Neural cell (in vitro differentiated cells): Measurements from ENCODE around the gene SRCIN1. TPM values are rescaled to one million over a fixed set of nuclear protein-coding genes. Genes with fewer than 3 reads are reported as not detected.

Experiments used
- H2AFZ ChIP-seq: fragments of 200-600, 300-800 bp; sonication (generic), shearing (Covaris generic); 2 replicates; pipeline ENCODE4 v1.6.0; 2014; ENCODE audit warnings: low read depth, mild to moderate bottlenecking, antibody characterized with exemption, low read length, moderate library complexity
- H3F3A ChIP-seq: fragments of 200-600 bp; shearing (Covaris generic); 2 replicates; pipeline ENCODE4 v1.6.1; 2016; ENCODE audit warnings: mild to moderate bottlenecking, moderate library complexity, mixed read lengths, antibody characterized with exemption, low read length; ENCODE audit not compliant: insufficient read depth, poor library complexity, severe bottlenecking
- H3K27ac ChIP-seq: fragments of 200-600, 300-800 bp; sonication (generic), shearing (Covaris generic); 2 replicates; pipeline ENCODE4 v1.5.1; 2014; ENCODE audit warnings: mild to moderate bottlenecking, low read length, moderate library complexity
- H3K27me3 ChIP-seq: fragments of 300-800, 200-600 bp; sonication (generic), shearing (Covaris generic); 2 replicates; pipeline ENCODE4 v1.6.0; 2014; ENCODE audit warnings: mild to moderate bottlenecking, low read depth, low read length, moderate library complexity; ENCODE audit not compliant: insufficient read depth
- H3K36me3 ChIP-seq: fragments of 300-800, 200-600 bp; sonication (generic), shearing (Covaris generic); 2 replicates; pipeline ENCODE4 v1.5.1; 2014; ENCODE audit warnings: mild to moderate bottlenecking, antibody characterized with exemption, low read length, moderate library complexity; ENCODE audit not compliant: insufficient read depth
- H3K4me2 ChIP-seq: fragments of 300-800, 200-600 bp; sonication (generic), shearing (Covaris generic); 2 replicates; pipeline ENCODE4 v1.6.0; 2014; ENCODE audit warnings: mild to moderate bottlenecking, low read length
- H3K4me3 ChIP-seq: fragments of 300-800, 200-600 bp; sonication (generic), shearing (Covaris generic); 2 replicates; pipeline ENCODE4 v1.5.1; 2014; ENCODE audit warnings: mild to moderate bottlenecking, low read length, moderate library complexity
- H3K79me2 ChIP-seq: fragments of 200-600 bp; shearing (Covaris generic); replicated peaks from 2 replicates; pipeline ENCODE4 v1.6.0; 2014; ENCODE audit warnings: mild to moderate bottlenecking, low read length, moderate library complexity; ENCODE audit not compliant: insufficient read depth
- H3K9ac ChIP-seq: fragments of 300-800, 200-600 bp; sonication (generic), shearing (Covaris generic); 2 replicates; pipeline ENCODE4 v1.6.1; 2016; ENCODE audit warnings: mild to moderate bottlenecking, low read length, mixed read lengths
- H3K9me2 ChIP-seq: fragments of 200-600 bp; shearing (Covaris generic); 2 replicates; pipeline ENCODE4 v1.6.1; 2016; ENCODE audit warnings: mild to moderate bottlenecking, low read length, mixed read lengths; ENCODE audit not compliant: insufficient read depth
- H3K9me3 ChIP-seq: fragments of 200-600, 300-800 bp; sonication (generic), shearing (Covaris generic); 2 replicates; pipeline ENCODE4 v1.6.1; 2016; ENCODE audit warnings: mild to moderate bottlenecking, mixed run types, low read length, moderate library complexity, mixed read lengths
- H4K20me1 ChIP-seq: fragments of 200-600 bp; shearing (Covaris generic); 2 replicates; pipeline ENCODE4 v1.6.1; 2016; ENCODE audit warnings: mild to moderate bottlenecking, mixed run types; ENCODE audit not compliant: insufficient read depth
- CTCF ChIP-seq: fragments of 450-650 bp; IDR thresholded peaks from 2 replicates; pipeline ENCODE4 v1.5.1; 2014; ENCODE audit warnings: antibody characterized with exemption, mild to moderate bottlenecking, moderate library complexity; ENCODE audit not compliant: poor library complexity, severe bottlenecking
- EZH2 ChIP-seq: fragments of 200-600, 300-800 bp; shearing (Covaris generic), sonication (generic); IDR thresholded peaks from 2 replicates; pipeline ENCODE4 v1.6.1; 2014; ENCODE audit warnings: antibody characterized with exemption, low read length, borderline replicate concordance, mild to moderate bottlenecking; ENCODE audit not compliant: insufficient read depth, poor library complexity, severe bottlenecking
- MXI1 ChIP-seq: fragments of 450-650 bp; conservative IDR thresholded peaks from 2 replicates; pipeline ENCODE4 v1.6.1; 2014; ENCODE audit warnings: antibody characterized with exemption, mild to moderate bottlenecking; ENCODE audit not compliant: poor library complexity, severe bottlenecking
- POLR2AphosphoS5 ChIP-seq: IDR thresholded peaks from 2 replicates; pipeline ENCODE4 v1.6.1; 2012
- RAD21 ChIP-seq: fragments of 450-650 bp; conservative IDR thresholded peaks from 2 replicates; pipeline ENCODE4 v1.6.1; 2014; ENCODE audit warnings: antibody characterized with exemption, mild to moderate bottlenecking, moderate library complexity
- REST ChIP-seq: IDR thresholded peaks from 2 replicates; pipeline ENCODE4 v1.6.1; 2012; ENCODE audit warnings: borderline replicate concordance
- SMC3 ChIP-seq: fragments of 450-650 bp; conservative IDR thresholded peaks from 2 replicates; pipeline ENCODE4 v1.6.1; 2014; ENCODE audit warnings: antibody characterized with exemption, mild to moderate bottlenecking, moderate library complexity; ENCODE audit not compliant: poor library complexity
- TAF1 ChIP-seq: IDR thresholded peaks from 2 replicates; pipeline ENCODE4 v1.6.1; 2012; ENCODE audit warnings: low read depth
- polyA plus RNA-seq: library from polyadenylated mRNA; depleted of rRNA; stranded (reverse); fragments of >200 nt; gene quantifications from 2 replicates; pipeline ENCODE4 v1.2.3, GENCODE V29; 2014

The SRCIN1 gene
- polyA plus RNA-seq, 1 donor from 2014 or later = 18.0 TPM

GRCh38 chr17:38559051-38559879 lies 46.5 kb downstream of the SRCIN1 start:
- H3K79me2 ChIP-seq = no peaks in the 10 kb centered on the region
- no peaks in the 10 kb centered on the region for H3K9me3 ChIP-seq
- H3K4me2 ChIP-seq = no peak overlapping the region
- TF ChIP-seq MXI1 = no peak
- TF ChIP-seq CTCF = peak; percentile 53
- H2AFZ ChIP-seq = no peak overlapping the region
- H3K9ac ChIP-seq = peak overlapping the region; percentile 11
- H3K36me3 ChIP-seq = peaks cover 6% of the 10 kb centered on the region
- peaks cover 22% of the 10 kb centered on the region for H3K27me3 ChIP-seq
- H3K9me2 ChIP-seq = no peaks in the 10 kb centered on the region
- H3K27ac ChIP-seq = no peak overlapping the region
- peak overlapping the region; percentile 5 for H3K4me3 ChIP-seq
- peaks cover 13% of the 10 kb centered on the region for H4K20me1 ChIP-seq
- H3F3A ChIP-seq = peaks cover 6% of the 10 kb centered on the region

- H3K36me3 ChIP-seq = peaks cover 6% of the 10 kb centered on the region
- no peaks in the 10 kb centered on the region for H3K79me2 ChIP-seq
- no peak overlapping the region for H3K4me2 ChIP-seq
- peak overlapping the region; percentile 50 for H3K4me3 ChIP-seq
- peaks cover 6% of the 10 kb centered on the region for H3F3A ChIP-seq
- H3K9ac ChIP-seq = no peak overlapping the region
- H3K27me3 ChIP-seq = peaks cover 16% of the 10 kb centered on the region
- no peak for TF ChIP-seq POLR2AphosphoS5
- no peak for TF ChIP-seq REST
- no peak for TF ChIP-seq TAF1
- no peaks in the 10 kb centered on the region for H3K9me3 ChIP-seq
- H2AFZ ChIP-seq = no peak overlapping the region
- H3K27ac ChIP-seq = no peak overlapping the region
- peaks cover 13% of the 10 kb centered on the region for H4K20me1 ChIP-seq
- H3K9me2 ChIP-seq = no peaks in the 10 kb centered on the region
Observed at GRCh38 chr17:38558728-38559050, 47.1 kb downstream of the SRCIN1 start.

GRCh38 chr17:38557836-38558727 lies 47.7 kb downstream of the SRCIN1 start:
- Histone ChIP-seq H3K4me2 (no peak overlapping the region), H3K36me3 (peaks cover 6% of the 10 kb centered on the region), H4K20me1 (peaks cover 9% of the 10 kb centered on the region), H3K79me2 (no peaks in the 10 kb centered on the region), H3K27me3 (peaks cover 10% of the 10 kb centered on the region), H3K9me2 (no peaks in the 10 kb centered on the region), H3K9me3 (no peaks in the 10 kb centered on the region), H3K9ac (no peak overlapping the region), H2AFZ (no peak overlapping the region), H3K4me3 (peak overlapping the region; percentile 50), H3F3A (peaks cover 6% of the 10 kb centered on the region), H3K27ac (no peak overlapping the region)
- TF ChIP-seq CTCF (peak; percentile 98), SMC3 (peak; percentile 99), EZH2 (no peak), MXI1 (peak; percentile 44), RAD21 (peak; percentile 96), REST (no peak)
